M059J (cell line): Measurements from ENCODE around the gene FLNC. TPM values are rescaled to one million over a fixed set of nuclear protein-coding genes. Genes with fewer than 3 reads are reported as not detected.

Experiments used
- DNase-seq: peaks from one replicate; pipeline ENCODE4 v3.0.0-alpha.2; 2012; ENCODE audit warnings: low read depth
- total RNA-seq: library from RNA; depleted of rRNA; stranded (reverse); fragments of >200 nt; shearing (Covaris generic); gene quantifications from 2 replicates; pipeline ENCODE4 v1.2.3, GENCODE V29; 2014

Gene FLNC
- total RNA-seq, 1 experiment from 2014 or later: 150 TPM

DNA sequence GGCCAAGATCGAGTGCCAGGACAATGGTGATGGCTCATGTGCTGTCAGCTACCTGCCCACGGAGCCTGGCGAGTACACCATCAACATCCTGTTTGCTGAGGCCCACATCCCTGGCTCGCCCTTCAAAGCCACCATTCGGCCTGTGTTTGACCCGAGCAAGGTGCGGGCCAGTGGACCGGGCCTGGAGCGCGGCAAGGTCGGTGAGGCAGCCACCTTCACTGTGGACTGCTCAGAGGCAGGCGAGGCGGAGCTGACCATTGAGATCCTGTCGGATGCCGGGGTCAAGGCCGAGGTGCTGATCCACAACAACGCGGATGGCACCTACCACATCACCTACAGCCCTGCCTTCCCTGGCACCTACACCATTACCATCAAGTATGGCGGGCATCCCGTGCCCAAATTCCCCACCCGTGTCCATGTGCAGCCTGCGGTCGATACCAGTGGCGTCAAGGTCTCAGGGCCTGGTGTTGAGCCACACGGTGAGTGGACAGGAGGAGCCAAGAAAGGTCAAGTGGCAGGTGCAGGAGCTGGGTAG, 14.6 kb downstream of the FLNC start:
- no peak for DNase-seq

- no peak for DNase-seq
Observed at GRCh38 chr7:128845475-128845874, 15.3 kb downstream of the FLNC start.

GRCh38 chr7:128845987-128846386, 15.8 kb downstream of the FLNC start:
- no peak for DNase-seq

- no peak for DNase-seq
Observed at GRCh38 chr7:128846781-128847444, 16.7 kb downstream of the FLNC start.

GRCh38 chr7:128847721-128848211, 17.6 kb downstream of the FLNC start:
- no peak for DNase-seq

DNA sequence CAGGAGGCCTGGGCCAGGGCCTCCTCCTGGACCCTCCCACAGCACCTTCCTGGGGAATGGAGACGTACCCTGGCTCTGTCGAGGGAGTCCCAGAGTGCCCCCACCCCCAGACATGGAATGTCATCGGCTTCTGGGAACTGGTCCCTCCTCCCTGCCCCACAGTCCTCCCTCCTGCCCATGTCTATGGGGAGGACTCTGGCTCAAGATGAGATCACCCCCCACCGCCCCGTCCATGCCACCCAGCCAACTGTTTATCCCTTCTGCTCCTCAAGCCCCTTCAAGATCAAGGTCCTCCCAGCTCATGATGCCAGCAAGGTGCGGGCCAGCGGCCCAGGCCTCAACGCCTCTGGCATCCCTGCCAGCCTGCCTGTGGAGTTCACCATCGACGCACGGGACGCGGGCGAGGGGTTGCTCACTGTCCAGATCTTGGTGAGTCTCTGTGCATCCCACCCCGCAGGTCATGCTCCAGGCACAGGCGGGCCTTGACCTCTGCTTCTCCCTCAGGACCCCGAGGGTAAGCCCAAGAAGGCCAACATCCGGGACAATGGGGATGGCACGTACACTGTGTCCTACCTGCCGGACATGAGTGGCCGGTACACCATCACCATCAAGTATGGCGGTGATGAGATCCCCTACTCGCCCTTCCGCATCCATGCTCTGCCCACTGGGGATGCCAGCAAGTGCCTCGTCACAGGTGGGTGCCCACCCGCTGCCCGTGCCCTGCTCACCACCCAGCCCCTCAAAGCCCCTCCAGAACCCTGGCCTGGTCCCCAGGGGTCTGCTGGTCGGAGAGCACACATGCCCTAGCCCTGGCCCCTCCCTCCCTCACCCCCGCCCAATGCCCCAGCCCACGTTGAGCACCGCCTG, 18.3 kb downstream of the FLNC start:
- no peak for DNase-seq

DNA sequence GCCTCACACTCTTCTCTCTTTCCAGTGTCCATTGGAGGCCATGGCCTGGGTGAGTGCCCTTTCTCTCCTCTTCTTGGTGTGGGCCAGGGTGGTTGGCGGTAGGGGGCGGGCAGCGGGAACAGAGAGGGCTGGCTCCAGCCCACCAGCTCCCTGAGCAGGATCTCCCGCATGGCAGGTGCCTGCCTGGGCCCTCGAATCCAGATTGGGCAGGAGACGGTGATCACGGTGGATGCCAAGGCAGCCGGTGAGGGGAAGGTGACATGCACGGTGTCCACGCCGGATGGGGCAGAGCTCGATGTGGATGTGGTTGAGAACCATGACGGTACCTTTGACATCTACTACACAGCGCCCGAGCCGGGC, 18.9 kb downstream of the FLNC start:
- DNase-seq: no peak

- no peak for DNase-seq
Observed at GRCh38 chr7:128849804-128850490, 19.7 kb downstream of the FLNC start.

DNA sequence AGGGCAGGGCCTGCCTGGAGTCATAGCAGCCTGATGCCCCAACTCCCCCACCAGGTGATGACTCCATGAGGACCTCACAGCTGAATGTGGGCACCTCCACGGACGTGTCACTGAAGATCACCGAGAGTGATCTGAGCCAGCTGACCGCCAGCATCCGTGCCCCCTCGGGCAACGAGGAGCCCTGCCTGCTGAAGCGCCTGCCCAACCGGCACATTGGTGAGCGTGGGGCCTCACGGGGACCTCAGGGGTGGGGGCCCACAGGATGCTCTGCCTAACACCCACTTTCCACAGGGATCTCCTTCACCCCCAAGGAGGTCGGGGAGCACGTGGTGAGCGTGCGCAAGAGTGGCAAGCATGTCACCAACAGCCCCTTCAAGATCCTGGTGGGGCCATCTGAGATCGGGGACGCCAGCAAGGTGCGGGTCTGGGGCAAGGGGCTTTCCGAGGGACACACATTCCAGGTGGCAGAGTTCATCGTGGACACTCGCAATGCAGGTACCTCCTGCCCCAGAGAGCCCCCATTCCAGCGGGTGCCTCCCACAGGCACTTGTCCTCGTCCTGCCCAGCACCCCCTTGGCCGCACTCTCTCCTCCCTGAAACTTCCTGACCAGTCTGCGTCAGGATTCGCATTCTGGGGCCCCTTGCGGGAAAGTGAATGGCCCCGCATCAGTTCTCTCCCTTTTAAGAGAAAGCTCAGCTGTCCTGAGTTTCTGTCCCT, 22.5 kb downstream of the FLNC start:
- DNase-seq: no peak

GRCh38 chr7:128853799-128854198, 23.6 kb downstream of the FLNC start:
- DNase-seq: no peak

DNA sequence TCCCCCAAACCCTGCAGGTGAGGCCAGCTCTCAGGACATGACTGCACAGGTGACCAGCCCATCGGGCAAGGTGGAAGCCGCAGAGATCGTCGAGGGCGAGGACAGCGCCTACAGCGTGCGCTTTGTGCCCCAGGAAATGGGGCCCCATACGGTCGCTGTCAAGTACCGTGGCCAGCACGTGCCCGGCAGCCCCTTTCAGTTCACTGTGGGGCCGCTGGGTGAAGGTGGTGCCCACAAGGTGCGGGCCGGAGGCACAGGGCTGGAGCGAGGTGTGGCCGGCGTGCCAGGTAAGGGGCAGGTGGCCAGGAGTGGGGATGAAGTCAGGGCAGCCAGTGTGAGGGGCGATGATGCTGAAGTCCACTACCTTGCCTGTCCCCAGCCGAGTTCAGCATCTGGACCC, 24.2 kb downstream of the FLNC start:
- no peak for DNase-seq

GRCh38 chr7:128855559-128855958, 25.4 kb downstream of the FLNC start:
- DNase-seq: no peak

GRCh38 chr7:128856001-128856718, 26.0 kb downstream of the FLNC start:
- no peak for DNase-seq

DNA sequence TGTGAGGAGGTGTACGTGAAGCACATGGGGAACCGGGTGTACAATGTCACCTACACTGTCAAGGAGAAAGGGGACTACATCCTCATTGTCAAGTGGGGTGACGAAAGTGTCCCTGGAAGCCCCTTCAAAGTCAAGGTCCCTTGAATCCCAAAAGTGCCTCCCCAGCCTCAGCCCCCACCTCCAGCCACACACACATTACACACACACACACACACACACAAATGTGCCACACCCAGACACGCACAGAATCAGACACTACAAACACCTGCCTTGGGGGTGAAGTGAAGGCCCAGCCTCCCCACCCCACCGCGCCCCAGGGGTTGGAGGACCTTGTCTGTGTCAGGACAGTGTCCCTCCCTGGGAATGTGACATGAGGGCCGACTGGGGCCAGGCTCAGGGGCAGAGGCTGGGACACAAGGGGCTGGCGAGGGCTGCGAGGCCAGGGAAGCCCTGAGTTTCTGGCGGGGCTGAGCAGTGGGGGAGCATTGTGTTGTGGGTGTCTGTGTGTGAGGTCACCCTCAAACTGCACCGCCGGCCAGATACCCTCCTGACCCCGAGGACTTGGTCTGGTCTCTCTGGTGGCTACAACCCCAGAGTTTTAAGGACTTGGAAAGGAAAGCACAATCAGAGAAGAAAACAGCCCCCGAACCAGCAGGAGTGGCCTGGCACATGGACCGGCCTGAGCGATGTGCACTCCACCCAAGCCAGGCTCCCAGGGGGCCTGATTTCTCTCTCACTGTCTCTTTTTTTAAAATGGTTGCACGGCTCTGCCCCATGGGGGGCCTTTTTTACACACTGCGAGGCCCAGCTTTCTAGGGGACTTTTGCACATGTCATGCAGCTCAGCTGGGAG, 28.4 kb downstream of the FLNC start:
- DNase-seq: no peak

DNA sequence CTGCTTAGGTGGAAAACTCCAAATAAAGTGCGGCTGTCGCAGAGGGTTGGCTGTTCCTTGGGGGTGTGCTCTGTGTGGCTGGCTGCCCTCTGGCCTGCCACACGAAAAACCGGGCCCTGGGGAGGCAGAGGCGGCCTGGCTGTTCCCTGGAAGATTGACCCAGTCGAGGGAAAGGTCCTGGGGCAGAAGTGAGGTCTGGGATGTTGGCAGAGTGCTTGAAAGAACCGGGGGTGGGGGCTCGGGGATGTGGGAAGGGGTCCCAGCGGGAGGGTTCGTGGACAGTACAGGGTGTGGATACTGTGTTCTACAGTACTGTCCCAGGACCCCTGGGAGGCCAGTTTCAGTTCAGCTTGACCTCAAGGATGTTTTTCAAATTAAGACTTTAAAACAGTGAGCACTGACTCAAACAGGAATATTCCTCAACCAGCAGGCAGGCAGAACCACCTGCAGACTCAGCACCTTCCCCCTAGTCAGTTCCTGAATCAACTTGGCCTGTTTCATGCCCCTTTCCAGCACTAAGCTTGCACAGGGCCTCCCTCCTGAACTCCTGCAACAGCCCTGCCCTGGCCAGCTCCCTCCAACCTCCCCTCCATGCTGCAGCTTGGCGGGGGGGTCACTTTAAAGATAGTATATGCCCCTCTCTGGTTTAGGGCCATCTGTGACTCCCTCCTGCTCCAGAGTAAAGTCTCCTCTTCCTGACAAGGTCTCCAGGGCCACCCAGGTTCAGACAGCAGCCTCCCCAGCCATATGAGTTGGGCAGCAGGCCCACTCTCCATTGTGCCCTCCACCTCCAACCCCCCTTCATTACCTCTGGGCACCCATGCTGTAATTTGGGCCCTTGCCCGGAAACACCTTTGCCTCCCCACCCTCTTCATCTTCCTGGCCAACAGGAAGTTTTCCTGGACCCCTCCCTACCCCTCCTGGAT, 29.3 kb downstream of the FLNC start:
- DNase-seq: peak; percentile 40

DNA sequence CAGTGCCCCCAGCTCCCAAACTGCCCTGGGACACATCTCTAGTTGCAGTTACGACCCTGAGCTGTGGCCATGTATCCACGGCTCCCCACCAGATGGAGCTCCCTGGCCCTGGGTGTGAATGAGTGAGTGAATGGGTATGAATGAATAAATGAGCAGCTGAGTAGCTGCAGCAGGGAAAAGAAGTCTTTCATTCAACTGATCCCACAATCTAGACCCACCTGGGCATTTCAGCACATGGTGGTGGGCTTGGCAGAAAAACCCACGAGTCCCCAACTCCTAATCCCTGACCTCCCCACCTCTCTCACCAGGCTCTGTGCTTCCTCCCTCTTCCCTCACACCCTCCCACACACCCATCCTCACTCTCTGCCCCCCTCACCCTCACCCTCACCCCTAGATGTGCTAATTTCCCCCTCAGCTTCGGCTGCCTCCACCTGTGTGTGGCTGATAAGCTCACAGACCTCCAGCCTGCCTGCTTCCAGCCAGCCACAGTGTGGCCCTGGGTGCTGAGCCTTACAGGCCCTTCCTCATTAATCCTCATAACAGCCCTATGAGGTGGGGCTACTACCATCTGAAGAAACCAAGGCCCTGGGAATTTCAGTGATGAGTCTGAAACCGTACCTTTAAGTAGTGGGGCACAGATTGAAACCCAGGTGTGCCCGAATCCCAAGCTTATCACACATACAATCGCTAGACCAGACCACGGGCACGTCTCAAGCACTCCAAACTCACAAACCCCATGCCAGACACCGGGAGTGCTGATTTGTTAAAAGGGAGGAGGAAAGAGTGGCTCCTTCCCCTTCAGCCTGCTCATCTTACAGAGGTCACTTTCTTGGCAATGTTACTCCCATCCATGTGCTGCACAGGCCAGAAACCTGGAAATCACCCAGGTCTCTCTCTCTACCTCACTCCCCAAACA, 30.2 kb downstream of the FLNC start:
- DNase-seq: peak; percentile 56

GRCh38 chr7:128861957-128862570, 31.9 kb downstream of the FLNC start:
- no peak for DNase-seq
